Activated CD4-positive, alpha-beta T cell treated with anti-CD3 and anti-CD28 coated beads, Interleukin-2, amount 10 ng/mL, durations not matched to agents 7 days and 5 days (primary cell): ENCODE results near the gene SH3D19. TPM values are rescaled to one million over a fixed set of nuclear protein-coding genes. Genes with fewer than 3 reads are reported as not detected.

Experiments
- total RNA-seq, 2 experiments: library from RNA; stranded (reverse); gene quantifications; one replicate each; pipeline ENCODE4 v1.2.3, GENCODE V29; 2021

The SH3D19 gene
- total RNA-seq, 2 experiments from 2014 or later: not detected

Other genes starting within 250 kb of the SH3D19 start
- gene RPS3A, start 226.0 kb downstream of the SH3D19 start, total RNA-seq: 1,000 to 10,000 TPM; 1,755 to 1,802 TPM
- not detected for gene PRSS48, start 48.4 kb downstream of the SH3D19 start, total RNA-seq
- gene FHIP1A, start 83.6 kb upstream of the SH3D19 start, total RNA-seq: not detected